ENCODE results near the gene CACNA1E.
"Not testable (repeated sequence)": the region's sequence is repeated elsewhere in the genome, so short reads cannot be mapped to it uniquely, and the experiment has no call there.

CACNA1E gene

DNA sequence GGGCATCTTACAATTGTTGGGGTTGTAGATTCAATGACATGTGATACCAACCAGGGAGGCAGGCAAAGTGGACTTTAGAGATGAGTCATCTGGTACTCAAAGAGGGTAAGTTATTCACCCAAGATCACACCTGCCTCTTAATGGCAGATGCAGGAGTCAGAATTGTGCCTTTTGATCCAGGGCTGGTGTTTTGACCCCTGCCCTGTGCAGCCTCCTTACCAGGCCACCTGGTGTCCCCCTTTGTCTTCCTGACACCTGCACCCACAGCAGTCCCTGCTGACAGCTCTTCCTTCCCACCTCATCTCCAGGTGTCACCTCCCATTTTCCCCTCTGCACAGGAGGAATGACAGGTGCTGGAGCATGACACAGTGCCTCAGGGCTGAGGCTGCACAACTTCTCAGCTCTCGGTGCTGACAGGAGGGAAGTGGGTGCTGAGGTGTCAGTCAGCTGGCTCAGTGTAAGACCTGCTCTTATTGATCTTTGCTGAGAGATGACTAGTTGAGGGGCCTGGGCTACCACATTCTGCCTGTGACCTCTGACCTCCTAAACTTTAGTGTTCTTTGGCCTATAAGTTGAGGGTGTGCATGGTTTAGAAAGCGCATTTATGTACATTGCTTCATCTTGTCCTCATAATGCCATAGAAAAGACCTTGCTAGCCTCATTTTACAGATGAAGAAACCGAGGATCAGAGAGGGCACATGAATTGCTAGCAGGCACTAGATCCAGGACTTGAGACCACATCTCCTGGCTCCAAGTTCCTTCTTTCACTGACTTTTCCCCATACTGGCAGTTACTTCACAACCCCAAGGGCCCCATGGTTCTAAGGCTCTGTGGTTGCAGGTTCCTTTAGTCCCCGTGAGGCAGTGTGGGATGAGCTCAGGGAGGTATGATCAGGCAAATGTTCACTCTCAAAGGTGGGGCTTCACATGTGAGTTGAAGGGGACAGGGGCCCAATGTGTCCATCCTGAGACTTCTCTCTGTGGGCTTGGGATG is 31.3 kb downstream of the CACNA1E start:
- DNase-seq, result peak in 1 of 58 donors; percentile 36

DNA sequence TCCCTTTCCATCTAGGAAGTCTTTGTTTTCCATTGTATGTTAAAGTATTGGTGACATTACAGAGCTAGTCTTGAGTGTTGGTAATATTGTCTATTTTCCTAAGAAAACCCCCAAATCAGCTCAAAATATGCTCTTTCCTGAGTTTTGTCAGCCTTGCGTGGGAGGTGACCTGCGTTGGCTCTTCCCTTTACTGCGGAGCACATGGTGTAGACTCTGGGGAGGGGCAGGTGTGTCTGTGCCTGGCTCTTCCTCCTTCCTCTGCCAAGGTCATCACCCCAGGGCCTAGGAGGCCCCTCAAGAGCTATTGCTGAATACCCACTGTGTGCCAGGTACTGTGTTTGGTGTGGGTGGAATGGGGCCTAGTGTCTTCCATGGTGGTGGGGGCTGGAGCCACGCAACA is 33.4 kb downstream of the CACNA1E start:
- no peak for DNase-seq

DNA sequence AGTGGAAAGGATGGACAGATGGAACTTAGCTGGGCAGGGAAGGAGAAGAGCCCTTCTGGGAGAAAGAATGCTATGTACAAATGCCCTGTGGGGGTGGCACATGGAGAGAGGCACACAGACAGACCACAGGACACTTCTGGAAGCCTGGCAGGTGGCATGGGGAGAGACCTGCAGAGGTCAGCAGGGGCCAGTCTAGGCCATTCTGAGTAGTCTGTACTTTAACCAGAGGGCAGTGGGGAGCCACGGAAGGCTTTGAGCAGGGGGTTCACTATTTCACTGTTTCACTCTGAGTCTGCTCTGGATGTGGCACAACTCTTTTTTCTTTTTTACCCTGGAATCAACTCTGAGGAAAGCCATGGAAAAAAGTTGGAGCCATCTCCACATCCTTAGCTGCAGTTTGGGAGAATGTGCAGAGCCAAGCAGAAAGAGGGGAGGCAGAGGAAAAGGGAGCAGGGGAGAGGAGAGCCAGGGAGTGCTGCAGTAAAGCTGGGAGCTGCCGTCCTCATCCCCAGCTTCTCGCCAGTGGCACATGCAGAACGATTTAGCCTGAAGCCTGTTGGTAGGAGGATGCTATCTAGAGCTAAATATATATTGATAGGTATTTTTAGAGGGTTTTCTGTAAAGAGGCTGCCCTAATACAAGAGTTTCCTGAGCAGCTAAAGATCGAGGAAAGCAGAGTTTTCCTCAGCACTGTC is 34.0 kb downstream of the CACNA1E start:
- peak in 1 of 58 donors; percentile 6 for DNase-seq

DNA sequence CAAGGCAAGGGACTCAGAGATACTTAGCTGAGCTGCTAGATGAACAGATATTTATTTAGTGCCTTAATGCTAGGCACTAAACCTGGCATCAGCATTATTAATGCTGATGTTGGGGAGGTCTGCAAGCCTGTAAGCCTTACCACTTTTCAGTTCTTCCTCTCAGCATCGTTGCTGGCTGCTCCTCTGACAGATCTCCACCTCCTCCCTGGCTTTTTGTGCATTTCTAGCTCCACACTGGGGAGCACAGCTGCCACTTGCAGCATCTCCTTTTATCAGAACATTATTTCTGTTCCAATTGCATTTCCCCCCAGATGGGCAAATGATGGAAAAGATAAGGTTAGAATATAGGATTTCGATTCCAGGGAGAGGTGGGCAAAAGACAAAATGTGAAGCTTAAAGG is 34.8 kb downstream of the CACNA1E start:
- DNase-seq, result no peak

DNA sequence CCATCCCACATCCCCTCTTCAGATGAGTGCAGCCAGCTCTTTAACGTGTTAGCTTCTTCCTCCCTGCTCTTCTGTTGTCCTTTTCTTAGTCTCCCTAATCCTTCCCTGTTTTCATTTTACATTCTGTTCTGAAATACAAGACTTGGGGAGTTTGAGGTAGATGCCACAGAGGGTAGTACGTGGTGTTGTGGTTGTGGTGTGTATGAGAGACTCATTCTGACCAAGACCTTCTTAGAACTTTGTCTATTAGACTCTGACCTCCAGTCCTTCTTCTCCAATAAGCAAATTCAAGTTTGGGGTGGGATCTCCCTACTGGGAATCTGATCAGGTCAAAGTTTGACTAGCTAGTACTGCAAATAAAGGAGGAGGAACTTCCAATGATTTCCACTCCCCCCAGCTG is 39.5 kb downstream of the CACNA1E start:
- DNase-seq, result no peak

DNA sequence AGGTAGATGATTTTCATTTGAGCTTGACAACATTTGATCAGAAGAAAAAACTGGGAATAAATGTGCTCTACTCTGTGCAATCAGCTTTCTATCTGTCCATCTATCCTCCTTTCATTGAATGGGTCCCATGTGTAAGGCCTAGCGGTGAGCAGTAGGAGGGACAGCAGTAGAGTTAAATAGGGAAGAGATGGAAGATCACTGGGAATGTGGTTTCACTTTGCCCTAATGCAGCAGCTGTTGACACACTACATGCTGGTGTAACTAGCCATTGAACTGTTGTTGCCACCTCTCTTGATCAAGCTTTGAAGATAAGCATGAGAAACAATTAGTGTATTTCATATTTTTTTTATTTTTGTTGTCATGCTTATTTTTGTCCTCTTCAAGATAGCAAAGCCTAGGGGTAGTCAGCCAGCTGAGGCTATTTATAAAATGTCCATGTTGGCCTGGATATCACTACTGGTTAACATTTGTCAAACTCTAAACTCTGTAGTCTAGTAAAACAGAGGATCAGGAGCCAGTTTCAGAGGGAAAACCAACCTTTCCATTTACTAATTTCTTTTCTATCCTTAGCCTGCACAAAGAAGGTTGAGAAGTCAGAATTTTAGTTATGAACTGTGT is 41.9 kb downstream of the CACNA1E start:
- no peak for DNase-seq

DNA sequence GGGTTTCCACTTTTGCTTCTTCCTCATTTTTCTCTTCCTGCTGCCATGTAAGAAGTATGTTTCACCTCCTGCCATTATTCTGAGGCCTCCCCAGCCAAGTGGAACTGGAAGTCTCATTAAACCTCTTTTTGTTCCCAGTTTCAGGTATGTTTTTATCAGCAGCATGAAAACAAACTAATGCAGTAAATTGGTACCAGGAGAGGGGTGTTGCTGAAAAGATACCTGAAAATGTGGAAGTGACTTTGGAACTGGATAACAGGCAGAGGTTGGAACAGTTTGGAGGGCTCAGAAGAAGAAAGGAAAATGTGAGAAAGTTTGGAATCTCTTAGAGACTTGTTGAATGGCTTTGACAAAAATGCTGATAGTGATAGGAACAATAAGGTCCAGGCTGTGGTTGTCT is 44.9 kb downstream of the CACNA1E start:
- not testable (repeated sequence) for DNase-seq

DNA sequence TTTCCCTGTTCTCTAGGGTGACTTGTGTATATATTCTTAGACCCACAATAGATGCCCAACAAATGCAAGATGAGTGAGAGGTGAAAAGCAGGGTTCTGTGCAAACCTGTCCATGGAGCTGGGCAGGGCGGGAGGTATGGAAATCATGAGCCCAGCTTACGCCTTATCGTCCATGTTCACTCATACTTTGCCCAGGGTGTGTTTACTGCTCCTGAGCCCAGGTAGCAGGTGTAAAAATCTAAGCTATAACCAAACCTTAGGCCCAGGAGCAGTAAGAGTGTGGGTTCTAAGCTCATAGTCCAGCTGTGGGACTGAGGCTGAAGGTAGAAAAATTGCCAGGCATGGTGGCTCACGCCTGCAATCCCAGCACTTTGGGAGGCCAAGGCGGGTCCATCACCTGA is 48.1 kb downstream of the CACNA1E start:
- DNase-seq, result no peak

DNA sequence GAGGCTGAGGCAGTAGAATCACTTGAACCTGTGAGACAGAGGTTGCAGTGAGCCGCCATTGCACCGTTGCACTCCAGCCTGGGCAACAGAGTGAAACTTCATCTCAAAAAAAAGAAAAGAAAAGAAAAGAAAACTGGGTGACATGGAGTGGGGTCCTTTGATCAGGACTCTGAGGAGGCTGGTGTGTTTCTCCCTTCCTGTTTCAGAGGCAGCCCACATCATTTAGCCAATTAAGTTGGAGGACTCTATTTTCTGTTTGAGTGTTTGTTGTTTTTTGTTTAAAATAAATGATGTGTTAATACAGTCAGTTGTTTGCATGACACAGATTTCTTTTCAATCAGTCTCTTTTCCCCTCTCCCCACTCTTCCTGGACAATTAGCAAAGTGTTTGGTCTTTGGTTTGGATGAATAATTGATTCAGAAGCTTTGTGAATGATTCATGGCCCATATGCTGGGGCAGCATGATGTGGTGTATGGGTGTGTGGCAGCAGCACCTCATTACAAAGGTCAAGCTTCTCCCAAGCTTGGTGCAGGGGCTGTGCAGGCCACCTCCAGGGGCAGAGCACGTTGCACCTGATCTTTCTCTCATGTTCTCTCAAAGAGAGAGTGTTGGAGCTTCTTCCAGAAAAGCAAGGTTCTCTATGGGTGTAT is 48.8 kb downstream of the CACNA1E start:
- no peak for DNase-seq

DNA sequence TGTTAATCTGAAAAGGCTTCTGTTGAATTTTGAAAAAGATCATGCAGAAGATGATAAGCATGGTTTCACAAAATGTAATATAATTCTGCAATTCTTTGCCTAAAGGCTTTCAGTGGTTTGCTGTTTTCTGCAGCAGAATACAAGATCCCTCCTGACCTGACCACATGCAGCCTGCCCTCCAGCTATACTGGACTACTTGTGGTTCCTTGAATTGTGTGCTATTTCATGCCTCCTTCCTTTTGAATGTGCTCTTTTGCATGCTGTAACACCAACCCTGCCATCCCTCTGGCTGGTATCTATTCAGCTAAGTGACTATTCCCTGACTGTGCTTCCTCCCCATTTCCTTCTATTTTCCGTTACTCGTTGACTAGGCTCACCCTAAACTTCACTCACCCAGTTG is 55.5 kb downstream of the CACNA1E start:
- no peak for DNase-seq

DNA sequence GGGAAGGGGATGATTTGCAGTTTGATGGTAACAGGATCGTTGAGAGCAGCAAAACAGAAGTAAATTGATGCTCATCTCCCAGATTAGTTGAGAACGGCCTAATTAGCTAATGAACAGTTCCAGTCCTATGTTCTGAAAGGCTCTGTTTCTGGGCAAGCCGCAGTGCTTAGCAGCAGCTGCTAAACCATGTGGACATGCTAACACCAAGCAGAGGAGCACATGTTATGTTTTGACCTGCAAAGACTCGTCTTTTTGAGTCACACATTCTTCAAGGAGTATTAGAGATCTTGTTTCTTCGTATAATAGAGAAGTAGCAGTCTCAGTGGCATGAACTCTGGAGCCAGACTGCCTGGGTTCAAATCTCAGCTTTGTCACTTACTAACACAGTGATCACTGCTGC is 58.1 kb downstream of the CACNA1E start:
- DNase-seq, result no peak

DNA sequence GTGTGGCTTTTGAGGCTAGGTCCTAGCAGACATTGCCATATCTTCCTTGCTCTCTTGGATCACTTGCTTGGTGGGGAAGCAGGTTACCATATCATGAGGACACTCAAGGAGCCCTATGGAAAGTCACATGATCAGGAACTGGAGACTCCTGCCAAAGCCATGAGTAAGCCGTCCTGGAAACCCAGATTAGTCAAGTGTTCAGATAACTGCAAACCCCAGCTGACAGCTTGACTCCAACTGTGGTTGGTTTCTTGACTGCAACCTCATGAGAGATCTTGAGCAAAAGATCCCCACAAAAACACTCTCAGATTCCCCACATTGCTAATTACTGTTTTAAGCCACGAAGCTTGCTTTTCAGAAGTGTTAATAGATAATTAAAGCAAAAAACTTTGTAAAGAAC is 58.6 kb downstream of the CACNA1E start:
- DNase-seq, result peak in 3 of 58 donors; percentile 22 to 59 (median 31)

DNA sequence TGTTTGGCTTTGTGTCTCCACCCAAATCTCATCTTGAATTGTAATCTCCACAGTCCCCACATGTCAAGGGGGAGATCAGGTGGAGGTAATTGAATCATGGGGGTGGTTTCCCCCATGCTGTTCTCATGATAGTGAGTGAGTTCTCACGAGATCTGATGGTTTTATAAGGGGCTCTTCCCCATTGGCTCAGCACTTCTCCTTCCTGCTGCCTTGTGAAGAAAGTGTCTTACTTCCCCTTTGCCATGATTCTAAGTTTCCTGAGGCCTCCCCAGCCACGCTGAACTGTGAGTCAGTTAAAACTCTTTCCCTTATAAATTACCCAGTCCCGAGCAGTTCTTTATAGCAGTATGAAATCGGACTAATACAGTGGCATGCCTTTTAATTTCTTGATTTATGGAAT is 59.1 kb downstream of the CACNA1E start:
- not testable (repeated sequence) for DNase-seq

DNA sequence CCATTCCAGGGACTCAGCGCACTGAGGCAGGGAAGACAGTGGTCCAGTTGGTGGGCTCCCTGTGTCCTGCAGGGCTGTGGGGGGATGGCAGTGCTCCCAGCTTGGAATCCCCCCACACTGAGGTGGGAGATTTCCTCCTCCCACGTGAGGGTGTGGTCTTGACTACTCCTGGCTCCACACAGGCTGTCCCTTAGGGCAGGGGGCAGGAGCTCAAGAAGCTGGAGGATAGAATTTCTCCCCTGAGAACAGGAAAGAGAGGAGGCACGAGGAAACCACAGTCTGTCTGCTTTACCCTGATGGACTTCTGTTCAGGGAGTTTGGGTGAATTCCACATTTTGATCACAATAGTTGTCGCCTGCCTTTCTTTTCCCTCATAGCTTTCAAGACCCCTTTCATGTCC is 62.1 kb downstream of the CACNA1E start:
- DNase-seq, result no peak

DNA sequence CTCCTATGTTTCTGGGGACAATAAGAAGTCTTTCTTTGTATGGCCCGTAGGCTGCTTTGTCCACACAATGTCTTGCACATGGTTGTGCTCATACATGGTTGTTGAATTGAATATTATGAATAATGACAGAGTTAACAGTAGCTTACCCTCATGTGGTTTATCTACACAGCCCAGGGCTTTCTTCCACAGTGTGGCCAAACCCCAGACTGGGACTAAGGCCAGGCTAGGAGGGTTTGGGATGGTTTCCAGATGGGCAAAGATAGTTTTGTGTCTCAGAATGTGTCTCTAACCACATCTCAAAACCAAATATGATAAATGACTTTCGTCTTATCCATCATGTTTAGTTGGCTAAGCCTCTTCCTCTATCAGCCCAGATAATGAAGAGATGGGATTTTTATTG is 65.2 kb downstream of the CACNA1E start:
- DNase-seq, result no peak

DNA sequence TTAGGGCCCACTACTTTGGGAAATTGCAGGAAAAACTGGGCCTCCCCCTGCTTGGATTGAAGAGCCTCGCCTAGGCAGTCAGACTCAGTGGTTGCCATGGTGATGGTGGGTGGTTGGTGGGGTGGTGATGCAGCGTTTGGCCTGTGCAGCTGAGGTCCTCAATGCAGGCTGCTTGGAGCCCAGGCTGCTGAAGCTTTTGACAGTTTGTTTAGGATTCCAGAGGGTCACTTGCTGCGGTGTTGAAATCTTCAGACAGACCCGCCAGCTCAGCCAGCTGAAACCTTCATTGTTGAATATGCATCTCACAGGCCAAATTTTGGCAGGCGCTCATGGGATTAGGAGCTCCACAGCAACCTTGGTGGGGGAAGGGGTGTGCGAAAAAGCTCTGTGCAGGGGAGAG is 67.9 kb downstream of the CACNA1E start:
- DNase-seq, result peak in 57 of 58 donors; percentile 18 to 94 (median 72)

DNA sequence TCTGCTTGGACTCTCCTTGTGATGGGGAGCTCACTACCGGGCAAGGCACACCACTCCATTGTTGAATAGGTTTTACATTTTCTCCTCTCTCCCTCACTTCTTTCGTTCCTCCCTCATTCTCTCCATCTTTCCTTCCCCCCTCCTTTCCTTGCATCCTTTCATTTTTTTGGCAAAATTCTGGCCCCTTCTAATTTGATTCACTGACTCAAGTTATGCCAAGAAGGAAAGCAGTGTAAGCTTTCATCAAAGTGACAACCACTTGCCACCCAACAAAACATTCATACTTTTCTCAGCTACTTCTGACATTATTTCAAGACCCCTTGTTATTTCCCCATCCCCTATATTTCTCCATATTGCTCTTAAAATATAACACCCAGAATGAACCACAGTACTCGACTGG is 68.4 kb downstream of the CACNA1E start:
- peak in 1 of 58 donors; percentile 29 for DNase-seq

DNA sequence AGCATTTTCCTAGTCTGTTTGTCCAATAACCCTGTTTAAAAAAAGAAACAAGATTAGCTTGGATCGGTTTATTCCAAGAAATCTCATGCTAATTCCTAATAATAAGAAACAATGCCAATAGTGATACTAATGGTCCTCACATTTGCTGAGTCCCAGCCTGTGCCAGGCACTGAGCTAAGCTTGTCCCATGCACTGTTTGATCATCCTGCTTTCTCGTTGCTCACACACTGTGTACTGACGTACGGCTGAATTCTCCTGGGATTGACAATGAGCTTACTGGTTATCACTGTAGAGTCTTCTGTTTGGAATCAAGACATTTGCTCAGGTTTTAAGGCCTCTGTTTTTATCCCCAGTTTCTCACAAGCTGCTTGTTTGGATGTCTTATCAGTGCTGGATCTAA is 71.1 kb downstream of the CACNA1E start:
- DNase-seq, result peak in 4 of 58 donors; percentile 32 to 41 (median 35)

DNA sequence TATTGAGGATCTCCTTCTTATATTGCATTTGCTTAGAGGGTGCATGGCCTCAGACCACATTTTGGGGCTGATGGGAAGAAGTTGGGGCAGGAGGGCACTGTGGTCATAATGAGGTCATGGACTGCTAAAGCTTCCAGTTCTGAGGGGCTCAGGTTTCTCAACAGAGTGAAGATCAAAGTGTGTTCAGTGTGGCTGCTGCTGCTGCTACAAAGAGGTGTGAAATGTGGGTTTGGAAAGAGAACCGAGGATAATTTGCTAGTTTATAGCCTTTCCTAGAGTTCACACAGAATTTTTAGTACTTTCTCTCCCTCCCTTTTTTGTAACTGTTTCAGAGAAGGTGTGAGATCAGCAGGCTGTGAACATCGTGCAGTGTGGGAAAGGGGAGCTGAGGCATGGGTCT is 73.3 kb downstream of the CACNA1E start:
- DNase-seq, result no peak

DNA sequence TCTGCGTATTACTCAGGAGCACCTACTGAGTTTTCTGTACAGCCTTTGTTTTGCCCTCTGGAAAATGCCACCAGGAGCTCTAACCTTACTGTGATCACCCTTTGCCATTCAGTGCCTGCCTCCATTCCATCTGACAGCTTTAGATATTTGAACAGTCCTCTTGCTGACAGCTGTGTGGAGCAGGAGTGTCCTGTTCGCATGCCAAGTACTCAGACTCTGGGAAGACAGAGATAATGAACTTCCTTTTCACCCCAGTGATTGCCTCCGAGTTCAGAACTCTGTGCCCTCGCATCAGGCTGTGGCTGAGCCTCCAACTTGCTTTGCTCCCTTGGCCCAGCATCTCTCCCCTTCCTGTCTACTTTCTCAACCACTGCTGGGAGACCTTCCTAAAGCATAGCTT is 74.0 kb downstream of the CACNA1E start:
- no peak for DNase-seq

DNA sequence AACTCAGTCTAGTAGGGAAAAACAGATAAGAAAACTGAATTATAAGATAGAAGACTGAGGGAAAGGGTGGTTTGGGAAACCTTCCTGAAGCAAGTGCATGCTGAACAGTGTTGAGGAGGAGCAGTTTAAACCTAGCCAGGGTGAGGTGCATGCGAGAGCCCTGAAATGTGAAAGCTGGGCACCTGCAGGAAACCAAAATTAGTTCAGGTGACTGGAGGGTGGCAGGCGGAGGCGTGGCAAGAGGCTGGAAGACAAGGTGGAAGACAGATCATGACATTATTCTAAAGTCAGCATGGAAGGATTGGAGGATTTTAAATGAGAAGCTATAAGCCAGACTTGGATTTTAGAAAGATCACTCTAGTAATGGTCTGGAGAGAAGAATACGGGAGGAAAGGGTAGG is 75.1 kb downstream of the CACNA1E start:
- DNase-seq, result no peak

DNA sequence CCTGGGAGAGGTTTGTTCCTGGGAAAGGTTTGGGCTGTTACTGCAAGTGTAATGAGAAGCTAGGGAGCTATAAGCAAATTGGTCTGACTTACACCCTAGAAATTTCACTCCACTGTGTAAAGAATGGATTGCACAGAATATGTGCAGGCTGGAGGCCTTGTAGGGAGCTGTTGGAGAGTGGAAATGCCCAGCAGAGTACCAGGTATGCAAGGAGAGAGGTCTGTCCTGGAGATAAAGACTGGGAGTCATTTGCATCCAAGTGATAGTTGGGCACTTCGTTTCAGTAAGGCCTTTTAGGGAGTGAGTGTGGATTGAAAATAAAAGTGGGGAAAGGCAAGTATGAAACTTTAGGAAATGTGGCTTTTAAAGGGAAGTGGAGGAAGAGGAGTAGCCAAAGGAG is 75.8 kb downstream of the CACNA1E start:
- DNase-seq, result no peak
